Liver (tissue), 9 donors: Measurements from ENCODE around the gene CTNNA2. TPM values are rescaled to one million over a fixed set of nuclear protein-coding genes. Genes with fewer than 3 reads are reported as not detected.

Experiments
- DNase-seq: peaks from one replicate; pipeline ENCODE4 v3.0.0-alpha.2; 2017; ENCODE audit warnings: low spot score
- H3K27ac ChIP-seq, 2 donors: one replicate each; pipeline ENCODE4 v1.7.0; 2013; ENCODE audit warnings: inconsistent platforms in 2 of 2, low read length in 2 of 2, control low read depth in 1 of 2, low read depth in 1 of 2, mild to moderate bottlenecking in 1 of 2
- H3K27me3 ChIP-seq, 4 donors: one replicate each; pipeline versions ENCODE4 v1.6.1 to v1.7.0; 2013; ENCODE audit warnings: low read length in 3 of 4, inconsistent platforms in 1 of 4, mild to moderate bottlenecking in 1 of 4, moderate library complexity in 1 of 4; ENCODE audit not compliant: control insufficient read depth in 4 of 4, insufficient read depth in 4 of 4
- H3K36me3 ChIP-seq, 4 donors: one replicate each; pipeline versions ENCODE4 v1.6.1 to v1.7.0; 2013; ENCODE audit warnings: low read length in 3 of 4, mild to moderate bottlenecking in 3 of 4, low read depth in 1 of 4, moderate library complexity in 1 of 4; ENCODE audit not compliant: control insufficient read depth in 4 of 4, insufficient read depth in 3 of 4
- H3K4me1 ChIP-seq, 4 donors: one replicate each; pipeline versions ENCODE4 v1.6.1 to v1.7.0; 2013; ENCODE audit warnings: low read length in 3 of 4, mild to moderate bottlenecking in 3 of 4, moderate library complexity in 1 of 4; ENCODE audit not compliant: control insufficient read depth in 4 of 4, insufficient read depth in 4 of 4
- H3K4me3 ChIP-seq, 3 donors: one replicate each; pipeline versions ENCODE4 v1.6.1 to v1.7.0; 2013; ENCODE audit warnings: low read length in 3 of 3, control low read depth in 1 of 3, low read depth in 1 of 3, mild to moderate bottlenecking in 1 of 3
- H3K9ac ChIP-seq, 2 donors: one replicate each; pipeline ENCODE4 v1.7.0; 2013; ENCODE audit warnings: low read length in 2 of 2, mild to moderate bottlenecking in 2 of 2, moderate library complexity in 2 of 2, control low read depth in 1 of 2, low read depth in 1 of 2
- H3K9me3 ChIP-seq, 4 donors: one replicate each; pipeline versions ENCODE4 v1.6.1 to v1.7.0; 2013; ENCODE audit warnings: low read length in 3 of 4; ENCODE audit not compliant: control insufficient read depth in 4 of 4
- ATF3 ChIP-seq: IDR thresholded peaks from 2 replicates; pipeline ENCODE4 v1.6.1; 2016; ENCODE audit warnings: antibody characterized with exemption
- CTCF ChIP-seq: fragments of 150-350 bp; IDR thresholded peaks from 2 replicates; pipeline ENCODE4 v1.5.1; 2017; ENCODE audit warnings: improper control_type of control experiment, low read depth, low read length; ENCODE audit not compliant: missing input control
- EGR1 ChIP-seq, 2 donors: IDR thresholded peaks; 2 replicates each; pipeline ENCODE4 v1.6.1; 2016 to 2018; ENCODE audit warnings: antibody characterized with exemption in 2 of 2, low read depth in 2 of 2
- FOXA1 ChIP-seq: IDR thresholded peaks from 2 replicates; pipeline ENCODE4 v1.6.1; 2016; ENCODE audit warnings: antibody characterized with exemption
- FOXA2 ChIP-seq: IDR thresholded peaks from 2 replicates; pipeline ENCODE4 v1.6.1; 2016; ENCODE audit warnings: antibody characterized with exemption
- GABPA ChIP-seq, 2 donors: IDR thresholded peaks in 1 of 2; conservative IDR thresholded peaks in 1 of 2; 2 replicates each; pipeline ENCODE4 v1.6.1; 2016; ENCODE audit warnings: antibody characterized with exemption in 2 of 2, mild to moderate bottlenecking in 1 of 2, moderate library complexity in 1 of 2
- HNF4A ChIP-seq, 2 donors: conservative IDR thresholded peaks; 2 replicates each; pipeline ENCODE4 v1.6.1; 2016; ENCODE audit warnings: antibody characterized with exemption in 2 of 2, mild to moderate bottlenecking in 2 of 2
- JUND ChIP-seq, 2 donors: IDR thresholded peaks; 2 replicates each; pipeline ENCODE4 v1.6.1; 2016; ENCODE audit warnings: antibody characterized with exemption in 2 of 2
- NR2F2 ChIP-seq: IDR thresholded peaks from 2 replicates; pipeline ENCODE4 v1.6.1; 2016; ENCODE audit warnings: antibody characterized with exemption
- RAD21 ChIP-seq, 2 donors: IDR thresholded peaks; 2 replicates each; pipeline ENCODE4 v1.6.1; 2016; ENCODE audit warnings: antibody characterized with exemption in 2 of 2, mild to moderate bottlenecking in 2 of 2
- RXRA ChIP-seq, 2 donors: IDR thresholded peaks; 2 replicates each; pipeline ENCODE4 v1.6.1; 2017 to 2018; ENCODE audit warnings: antibody characterized with exemption in 2 of 2, mild to moderate bottlenecking in 1 of 2
- SP1 ChIP-seq: IDR thresholded peaks from 2 replicates; pipeline ENCODE4 v1.6.1; 2018; ENCODE audit warnings: antibody characterized with exemption, mild to moderate bottlenecking
- TAF1 ChIP-seq: conservative IDR thresholded peaks from 2 replicates; pipeline ENCODE4 v1.6.1; 2016; ENCODE audit warnings: antibody characterized with exemption, mild to moderate bottlenecking
- YY1 ChIP-seq: IDR thresholded peaks from 2 replicates; pipeline ENCODE4 v1.6.1; 2016; ENCODE audit warnings: antibody characterized with exemption, mild to moderate bottlenecking
- WGBS: extraction: QIAGEN DNeasy Blood & Tissue Kit; methylation state at CpG from one replicate; pipeline ENCODE4 v1.1.7; 2013; 5-methylcytosine and 5-hydroxymethylcytosine counted together
- polyA plus RNA-seq, 2 donors: library from polyadenylated mRNA; stranded (reverse) in 1 of 2; unstranded in 1 of 2; fragments of 200-250 nt in 1 of 2; fragments of >200 nt in 1 of 2; fragmentation: Nextera tagmentation in 1 of 2; extraction: Ambion mirVana in 1 of 2; gene quantifications; one replicate each; pipeline versions ENCODE4 v1.2.1 to v1.2.3, GENCODE V29; 2013 to 2015
- total RNA-seq, 2 donors: library from RNA; depleted of rRNA; stranded (reverse); fragments of >200 nt; gene quantifications; one replicate each; pipeline ENCODE4 v1.2.3, GENCODE V29; 2014
- TF ChIP-seq, protein P1 (sequence below): IDR thresholded peaks from 2 replicates; pipeline ENCODE4 v1.6.1; 2016; ENCODE audit warnings: antibody characterized with exemption, mild to moderate bottlenecking
- TF ChIP-seq, protein P2 (sequence below): IDR thresholded peaks from 2 replicates; pipeline ENCODE4 v1.6.1; 2016; ENCODE audit warnings: antibody characterized with exemption
- TF ChIP-seq, protein P3 (sequence below): IDR thresholded peaks from 2 replicates; pipeline ENCODE4 v1.6.1; 2016; ENCODE audit warnings: antibody characterized with exemption
- donor health status: healthy.
- donor health status: healthy.
- donor health status: healthy.
- donor health status: healthy.
- donor health status: healthy.

The CTNNA2 gene
- total and polyA plus RNA-seq, 4 donors, result 0.05 TPM; not detected in 3

GRCh38 chr2:80348953-80349352, 836.1 kb downstream of the CTNNA2 start:
- no peak for DNase-seq
- Histone ChIP-seq H3K27ac (no peak overlapping the region), H3K4me3 (no peak overlapping the region), H3K9ac (no peak overlapping the region), H3K4me1 (no peaks in the 10 kb centered on the region), H3K36me3 (no peaks in the 10 kb centered on the region), H3K27me3 (no peaks in the 10 kb centered on the region), H3K9me3 (no peaks in the 10 kb centered on the region)
- TF ChIP-seq, protein P1, sequence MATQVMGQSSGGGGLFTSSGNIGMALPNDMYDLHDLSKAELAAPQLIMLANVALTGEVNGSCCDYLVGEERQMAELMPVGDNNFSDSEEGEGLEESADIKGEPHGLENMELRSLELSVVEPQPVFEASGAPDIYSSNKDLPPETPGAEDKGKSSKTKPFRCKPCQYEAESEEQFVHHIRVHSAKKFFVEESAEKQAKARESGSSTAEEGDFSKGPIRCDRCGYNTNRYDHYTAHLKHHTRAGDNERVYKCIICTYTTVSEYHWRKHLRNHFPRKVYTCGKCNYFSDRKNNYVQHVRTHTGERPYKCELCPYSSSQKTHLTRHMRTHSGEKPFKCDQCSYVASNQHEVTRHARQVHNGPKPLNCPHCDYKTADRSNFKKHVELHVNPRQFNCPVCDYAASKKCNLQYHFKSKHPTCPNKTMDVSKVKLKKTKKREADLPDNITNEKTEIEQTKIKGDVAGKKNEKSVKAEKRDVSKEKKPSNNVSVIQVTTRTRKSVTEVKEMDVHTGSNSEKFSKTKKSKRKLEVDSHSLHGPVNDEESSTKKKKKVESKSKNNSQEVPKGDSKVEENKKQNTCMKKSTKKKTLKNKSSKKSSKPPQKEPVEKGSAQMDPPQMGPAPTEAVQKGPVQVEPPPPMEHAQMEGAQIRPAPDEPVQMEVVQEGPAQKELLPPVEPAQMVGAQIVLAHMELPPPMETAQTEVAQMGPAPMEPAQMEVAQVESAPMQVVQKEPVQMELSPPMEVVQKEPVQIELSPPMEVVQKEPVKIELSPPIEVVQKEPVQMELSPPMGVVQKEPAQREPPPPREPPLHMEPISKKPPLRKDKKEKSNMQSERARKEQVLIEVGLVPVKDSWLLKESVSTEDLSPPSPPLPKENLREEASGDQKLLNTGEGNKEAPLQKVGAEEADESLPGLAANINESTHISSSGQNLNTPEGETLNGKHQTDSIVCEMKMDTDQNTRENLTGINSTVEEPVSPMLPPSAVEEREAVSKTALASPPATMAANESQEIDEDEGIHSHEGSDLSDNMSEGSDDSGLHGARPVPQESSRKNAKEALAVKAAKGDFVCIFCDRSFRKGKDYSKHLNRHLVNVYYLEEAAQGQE, result no peak
- TF ChIP-seq, protein P2, sequence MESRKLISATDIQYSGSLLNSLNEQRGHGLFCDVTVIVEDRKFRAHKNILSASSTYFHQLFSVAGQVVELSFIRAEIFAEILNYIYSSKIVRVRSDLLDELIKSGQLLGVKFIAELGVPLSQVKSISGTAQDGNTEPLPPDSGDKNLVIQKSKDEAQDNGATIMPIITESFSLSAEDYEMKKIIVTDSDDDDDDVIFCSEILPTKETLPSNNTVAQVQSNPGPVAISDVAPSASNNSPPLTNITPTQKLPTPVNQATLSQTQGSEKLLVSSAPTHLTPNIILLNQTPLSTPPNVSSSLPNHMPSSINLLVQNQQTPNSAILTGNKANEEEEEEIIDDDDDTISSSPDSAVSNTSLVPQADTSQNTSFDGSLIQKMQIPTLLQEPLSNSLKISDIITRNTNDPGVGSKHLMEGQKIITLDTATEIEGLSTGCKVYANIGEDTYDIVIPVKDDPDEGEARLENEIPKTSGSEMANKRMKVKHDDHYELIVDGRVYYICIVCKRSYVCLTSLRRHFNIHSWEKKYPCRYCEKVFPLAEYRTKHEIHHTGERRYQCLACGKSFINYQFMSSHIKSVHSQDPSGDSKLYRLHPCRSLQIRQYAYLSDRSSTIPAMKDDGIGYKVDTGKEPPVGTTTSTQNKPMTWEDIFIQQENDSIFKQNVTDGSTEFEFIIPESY, result no peak

DNA sequence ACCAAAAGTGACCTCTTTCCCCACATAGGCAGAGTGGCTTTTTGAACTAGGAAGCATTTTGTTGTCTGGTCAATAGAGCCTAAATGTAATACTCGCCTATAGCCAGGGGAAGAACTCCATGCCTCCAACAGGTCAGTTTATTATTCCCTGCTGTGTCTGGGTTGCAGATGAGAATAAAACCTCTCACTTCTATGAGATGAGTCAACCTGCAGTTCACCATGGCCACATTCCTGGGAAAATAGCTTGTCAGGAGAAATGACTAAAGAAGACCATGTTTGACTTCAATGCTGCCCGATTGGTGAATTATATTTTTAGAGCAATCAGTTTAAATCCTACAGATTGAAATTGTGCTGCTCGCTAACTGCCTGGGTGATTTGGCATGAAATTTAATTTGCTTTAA, 838.4 kb downstream of the CTNNA2 start:
- no peak for DNase-seq
- WGBS, result 79% methylated on average over 3 of the region's 3 CpGs
- TF ChIP-seq, protein P1, result no peak
- TF ChIP-seq JUND (IDR thresholded peaks at IDR 0.05) (no peak), NR2F2 (no peak), TAF1 (no peak), ATF3 (no peak), GABPA (IDR thresholded peaks at IDR 0.05 in 1 of 2, conservative IDR thresholded peaks at IDR 0.05 in 1 of 2) (no peak), YY1 (no peak), EGR1 (IDR thresholded peaks at IDR 0.05; ENCODE audit: low read depth in 2 of 2) (no peak), FOXA1 (no peak), RXRA (IDR thresholded peaks at IDR 0.05) (no peak), RAD21 (IDR thresholded peaks at IDR 0.05) (no peak), SP1 (no peak), FOXA2 (no peak), HNF4A (conservative IDR thresholded peaks at IDR 0.05) (no peak), CTCF (no peak)
- TF ChIP-seq, protein P2, result no peak
- TF ChIP-seq, protein P3, sequence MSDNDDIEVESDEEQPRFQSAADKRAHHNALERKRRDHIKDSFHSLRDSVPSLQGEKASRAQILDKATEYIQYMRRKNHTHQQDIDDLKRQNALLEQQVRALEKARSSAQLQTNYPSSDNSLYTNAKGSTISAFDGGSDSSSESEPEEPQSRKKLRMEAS, result no peak
- H3K4me3 ChIP-seq, result no peak overlapping the region
- no peak overlapping the region for H3K27ac ChIP-seq
- no peaks in the 10 kb centered on the region for H3K27me3 ChIP-seq
- no peak overlapping the region for H3K9ac ChIP-seq
- no peaks in the 10 kb centered on the region for H3K36me3 ChIP-seq
- no peaks in the 10 kb centered on the region for H3K9me3 ChIP-seq
- no peaks in the 10 kb centered on the region for H3K4me1 ChIP-seq
